Vagina (tissue), 2 donors: Measurements from ENCODE around the gene IQGAP1.

ENCODE experiments used
- CTCF ChIP-seq, 3 experiments: fragments of 450-650 bp in 2 of 3; fragments of 200-600 bp in 1 of 3; sonication (generic) in 1 of 3; IDR thresholded peaks; one replicate each; pipeline ENCODE4 v1.5.1; 2017 to 2019; ENCODE audit warnings: antibody characterized with exemption in 3 of 3, mild to moderate bottlenecking in 2 of 3, moderate library complexity in 2 of 3
- POLR2A ChIP-seq, 2 donors: fragments of 450-650 bp; IDR thresholded peaks; one replicate each; pipeline ENCODE4 v1.6.1; 2017; ENCODE audit warnings: antibody characterized with exemption in 2 of 2, mild to moderate bottlenecking in 2 of 2, moderate library complexity in 2 of 2
- POLR2AphosphoS5 ChIP-seq, 2 donors: sonication (generic); formaldehyde crosslinking; IDR thresholded peaks; one replicate each; pipeline ENCODE4 v1.9.0; 2017; ENCODE audit warnings: antibody characterized with exemption in 2 of 2, mild to moderate bottlenecking in 2 of 2, low read depth in 1 of 2; ENCODE audit not compliant: insufficient read depth in 1 of 2

GRCh38 chr15:90483637-90484036, 95.6 kb downstream of the IQGAP1 start:
- TF ChIP-seq POLR2AphosphoS5 (IDR thresholded peaks at IDR 0.05; ENCODE audit: insufficient read depth in 1 of 2, low read depth in 1 of 2) (no peak), CTCF (IDR thresholded peaks at IDR 0.05) (no peak), POLR2A (IDR thresholded peaks at IDR 0.05) (no peak)
